Measurements from ENCODE around the gene ERMAP.

DNA sequence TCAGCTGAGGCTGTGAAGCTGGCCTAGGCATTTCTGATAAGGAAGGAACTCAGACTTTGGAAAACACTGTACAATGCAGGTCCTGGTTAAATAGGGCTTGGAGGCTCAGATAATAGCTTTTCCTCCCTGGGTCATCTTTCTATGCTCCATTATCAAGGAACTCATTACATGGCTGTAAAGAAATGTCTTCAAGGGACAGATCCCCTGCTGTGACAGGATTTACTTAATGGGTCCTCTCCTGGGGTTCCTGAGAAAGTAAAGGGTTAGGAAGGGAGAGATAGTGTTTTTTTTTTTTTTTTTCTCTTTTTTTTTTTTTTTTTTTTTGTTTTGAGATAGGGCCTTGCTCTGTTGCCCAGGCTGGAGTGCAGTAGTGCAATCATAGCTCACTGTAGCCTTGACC is 14.4 kb downstream of the ERMAP start:
- TF ChIP-seq TAF1 (IDR thresholded peaks at IDR 0.05; ENCODE audit: low read depth): no peak
- TF ChIP-seq, protein P1, sequence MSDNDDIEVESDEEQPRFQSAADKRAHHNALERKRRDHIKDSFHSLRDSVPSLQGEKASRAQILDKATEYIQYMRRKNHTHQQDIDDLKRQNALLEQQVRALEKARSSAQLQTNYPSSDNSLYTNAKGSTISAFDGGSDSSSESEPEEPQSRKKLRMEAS (IDR thresholded peaks at IDR 0.05): no peak

Data from Ishikawa (cell line).